VCaP (cell line): Measurements from ENCODE around the gene MRC1.

Experiments used
- H3K27ac ChIP-seq: fragments of 450-650 bp; 2 replicates; pipeline ENCODE4 v1.5.1; 2017
- CTCF ChIP-seq: fragments of 450-650 bp; conservative IDR thresholded peaks from 2 replicates; pipeline ENCODE4 v1.5.1; 2017; ENCODE audit warnings: mild to moderate bottlenecking, moderate library complexity

The MRC1 gene

DNA sequence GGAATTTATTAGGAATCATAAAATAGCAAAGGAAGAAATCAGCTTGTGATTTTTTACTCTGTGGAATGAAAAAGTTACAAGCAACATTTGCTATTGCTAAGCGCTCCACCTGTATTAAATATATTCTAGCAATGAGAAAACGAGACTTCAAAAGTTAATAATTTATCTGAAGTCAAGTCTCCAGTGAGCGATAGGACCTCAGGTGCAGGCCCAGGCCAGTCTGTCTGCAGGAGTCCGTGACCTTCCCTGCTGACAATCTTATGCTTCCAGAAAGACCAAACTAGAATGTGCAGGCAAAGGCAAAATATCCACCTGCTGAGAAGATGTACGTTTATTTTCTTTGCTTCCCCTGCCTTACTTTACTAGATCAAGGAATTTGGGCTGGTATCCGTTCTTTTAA, 22.7 kb downstream of the MRC1 start:
- no peak overlapping the region for H3K27ac ChIP-seq
- no peak for TF ChIP-seq CTCF

DNA sequence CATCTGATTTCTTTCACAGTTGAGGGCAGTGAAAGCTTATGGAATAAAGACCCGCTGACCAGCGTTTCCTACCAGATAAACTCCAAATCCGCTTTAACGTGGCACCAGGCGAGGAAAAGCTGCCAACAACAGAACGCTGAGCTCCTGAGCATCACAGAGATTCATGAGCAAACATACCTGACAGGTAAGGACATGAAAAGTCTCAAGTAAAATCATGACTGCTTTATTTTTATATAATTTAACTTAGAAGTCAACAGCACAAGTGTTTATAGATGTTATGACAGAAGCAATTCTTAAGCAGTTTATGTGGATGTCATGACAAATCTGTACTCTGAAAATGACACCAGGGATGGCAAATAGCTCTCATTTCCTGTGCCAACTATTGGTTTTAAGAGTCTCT, 24.5 kb downstream of the MRC1 start:
- H3K27ac ChIP-seq, result no peak overlapping the region
- no peak for TF ChIP-seq CTCF

GRCh38 chr10:17835688-17836087, 26.5 kb downstream of the MRC1 start:
- H3K27ac ChIP-seq, result no peak overlapping the region
- no peak for TF ChIP-seq CTCF

DNA sequence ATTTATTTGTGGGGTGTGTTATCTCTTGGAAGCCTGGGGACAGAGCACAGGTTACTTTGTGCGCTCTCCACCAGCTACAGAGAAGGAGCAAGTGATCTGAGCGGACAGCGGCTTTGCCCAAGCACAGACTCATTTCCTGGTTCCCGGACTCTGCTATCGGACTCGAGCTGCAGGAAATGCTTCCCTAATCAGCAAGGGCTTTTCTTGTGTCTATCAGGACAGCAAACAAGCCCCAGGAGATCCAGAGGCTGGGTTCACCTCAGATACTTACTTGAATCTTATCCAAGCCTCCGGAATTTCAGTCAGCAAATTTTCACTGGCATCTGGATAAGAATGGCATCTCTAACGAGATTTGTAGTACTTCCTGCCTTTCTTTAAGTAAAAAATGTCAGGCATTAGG, 27.8 kb downstream of the MRC1 start:
- no peak for TF ChIP-seq CTCF
- no peak overlapping the region for H3K27ac ChIP-seq

- H3K27ac ChIP-seq, result no peak overlapping the region
- TF ChIP-seq CTCF, result no peak
Observed at GRCh38 chr10:17838080-17838648, 29.0 kb downstream of the MRC1 start.

GRCh38 chr10:17841050-17841449, 31.9 kb downstream of the MRC1 start:
- no peak for TF ChIP-seq CTCF
- H3K27ac ChIP-seq, result no peak overlapping the region

GRCh38 chr10:17842641-17843040, 33.5 kb downstream of the MRC1 start:
- H3K27ac ChIP-seq, result no peak overlapping the region
- TF ChIP-seq CTCF, result no peak
